DMS53 (cell line): ENCODE results near the gene ARHGAP42.

ENCODE experiments used
- DNase-seq: peaks from one replicate; lab custom pipeline; 2025; lab: John Stamatoyannopoulos, UW

The ARHGAP42 gene

GRCh38 chr11:100918551-100919500, 231.7 kb downstream of the ARHGAP42 start:
- DNase-seq, result peak; percentile 85

- DNase-seq, result no peak
These were observed 233.5 kb downstream of the ARHGAP42 start for GRCh38 chr11:100920593-100920992.

- no peak for DNase-seq
These were observed 235.0 kb downstream of the ARHGAP42 start for GRCh38 chr11:100922121-100922520.

- DNase-seq, result no peak
These were observed 236.5 kb downstream of the ARHGAP42 start for GRCh38 chr11:100923555-100923954.

DNA sequence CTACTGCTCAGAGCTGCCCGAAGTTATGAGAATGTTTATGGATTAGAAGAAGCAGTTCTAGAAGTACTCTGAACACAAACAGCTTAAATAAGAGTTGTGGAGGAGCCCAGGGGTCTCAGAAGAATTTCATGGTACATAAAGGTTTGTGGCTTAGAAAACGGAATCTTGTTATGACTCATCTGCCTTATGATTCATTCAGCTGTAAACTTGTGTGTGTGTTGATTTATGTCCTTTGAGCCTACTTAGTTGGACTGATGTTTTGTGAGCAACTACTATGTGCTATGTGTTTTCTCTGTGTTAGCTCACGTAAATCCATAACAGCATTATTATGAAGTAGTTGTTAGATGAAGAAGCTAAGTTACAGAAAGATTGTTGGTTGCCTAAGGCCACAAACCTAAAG, 238.8 kb downstream of the ARHGAP42 start:
- no peak for DNase-seq

- no peak for DNase-seq
These were observed 240.5 kb downstream of the ARHGAP42 start for GRCh38 chr11:100927579-100927978.

- no peak for DNase-seq
These were observed 241.3 kb downstream of the ARHGAP42 start for GRCh38 chr11:100928426-100928825.

GRCh38 chr11:100929377-100929776, 242.3 kb downstream of the ARHGAP42 start:
- DNase-seq, result no peak

DNA sequence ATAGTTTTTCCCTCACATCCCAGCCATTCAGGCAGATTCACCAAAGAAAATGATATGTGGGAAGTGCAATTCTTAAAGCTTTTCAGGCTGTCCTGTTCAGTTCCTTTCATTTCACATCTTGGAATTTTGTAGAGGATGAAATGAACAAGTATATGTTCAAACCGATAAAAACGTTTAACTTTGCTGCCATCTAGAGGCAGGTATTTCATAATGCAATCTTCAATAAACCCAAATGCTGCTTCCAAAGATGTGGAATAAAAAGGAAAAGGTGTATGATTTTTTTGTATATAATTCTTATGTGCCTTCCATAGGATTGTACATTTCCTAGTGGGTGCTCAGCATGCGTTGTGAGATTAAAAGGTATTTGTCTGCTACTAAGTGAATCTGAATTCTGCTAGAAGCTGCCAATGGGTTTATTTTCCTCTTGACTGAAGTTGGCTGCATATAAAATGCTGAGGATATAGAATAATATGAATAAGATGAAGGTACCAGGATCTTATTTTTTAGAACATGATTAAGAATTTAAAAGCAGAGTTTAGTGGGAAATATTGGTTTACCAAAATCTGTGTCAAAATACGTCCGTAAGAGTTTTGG, 243.2 kb downstream of the ARHGAP42 start:
- DNase-seq, result peak; percentile 85

- DNase-seq, result peak; percentile 70
These were observed 245.5 kb downstream of the ARHGAP42 start for GRCh38 chr11:100932474-100933100.

DNA sequence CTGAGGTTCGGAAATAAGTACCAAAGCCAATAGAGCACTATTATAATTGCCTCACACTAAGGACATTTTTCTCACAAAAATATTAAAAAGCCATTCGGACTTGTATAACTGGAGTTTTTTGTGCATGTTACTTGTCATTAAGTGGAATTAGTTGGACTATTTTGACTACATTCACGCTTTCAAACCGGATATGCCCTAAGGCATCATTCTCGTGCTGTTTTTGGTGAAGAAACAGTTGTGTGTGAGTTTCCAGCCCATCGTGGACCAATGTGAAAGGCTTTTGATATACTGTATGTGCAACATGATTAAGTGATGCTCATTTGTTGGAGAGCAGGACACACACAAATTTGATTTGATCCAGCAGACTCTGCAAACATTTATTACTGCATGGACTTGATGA, 249.7 kb downstream of the ARHGAP42 start:
- no peak for DNase-seq

GRCh38 chr11:100939571-100939970, 252.5 kb downstream of the ARHGAP42 start:
- no peak for DNase-seq

GRCh38 chr11:100940111-100940510, 253.0 kb downstream of the ARHGAP42 start:
- DNase-seq, result no peak

GRCh38 chr11:100941033-100941432, 253.9 kb downstream of the ARHGAP42 start:
- DNase-seq, result no peak

- DNase-seq, result peak; percentile 86
These were observed 254.9 kb downstream of the ARHGAP42 start for GRCh38 chr11:100942016-100942415.

DNA sequence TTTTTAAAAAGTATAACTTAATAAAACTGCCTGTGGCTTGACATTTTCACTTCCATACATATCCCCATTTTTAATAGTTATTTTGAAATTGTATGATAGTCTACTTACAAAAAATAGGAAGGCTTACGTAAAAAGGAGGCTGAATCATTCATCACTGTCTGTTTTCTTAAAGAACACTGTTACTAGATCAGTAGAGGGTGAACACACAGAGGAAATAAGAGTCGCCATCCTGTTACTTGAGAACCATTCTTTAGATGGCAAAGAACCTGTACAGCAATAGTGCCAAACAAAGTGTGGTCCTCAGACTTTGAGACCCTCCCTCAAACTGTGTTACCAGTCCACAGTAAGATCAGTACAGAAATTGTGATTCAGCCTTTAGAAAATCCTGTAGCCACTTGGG, 261.8 kb downstream of the ARHGAP42 start:
- DNase-seq, result no peak

GRCh38 chr11:100949443-100949842, 262.4 kb downstream of the ARHGAP42 start:
- peak; percentile 11 for DNase-seq

DNA sequence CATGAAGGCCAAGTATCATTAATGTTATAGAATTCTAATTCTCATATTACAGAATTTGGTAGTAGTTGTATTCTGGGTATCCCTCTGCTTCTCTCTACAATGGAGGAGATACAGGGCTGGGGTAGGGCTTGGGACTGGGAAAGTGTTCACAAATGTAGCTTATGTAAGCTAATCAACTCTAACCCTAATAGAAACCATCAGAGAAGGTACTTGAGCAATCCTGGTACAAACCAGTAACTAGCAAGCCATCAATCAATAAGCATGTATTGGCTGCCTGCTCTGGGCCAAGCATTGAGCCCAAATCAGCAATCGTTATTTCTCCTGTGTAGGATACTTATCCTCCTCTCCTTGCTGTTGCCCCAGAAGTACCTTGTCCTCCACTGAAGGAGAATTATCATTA, 268.2 kb downstream of the ARHGAP42 start:
- no peak for DNase-seq

DNA sequence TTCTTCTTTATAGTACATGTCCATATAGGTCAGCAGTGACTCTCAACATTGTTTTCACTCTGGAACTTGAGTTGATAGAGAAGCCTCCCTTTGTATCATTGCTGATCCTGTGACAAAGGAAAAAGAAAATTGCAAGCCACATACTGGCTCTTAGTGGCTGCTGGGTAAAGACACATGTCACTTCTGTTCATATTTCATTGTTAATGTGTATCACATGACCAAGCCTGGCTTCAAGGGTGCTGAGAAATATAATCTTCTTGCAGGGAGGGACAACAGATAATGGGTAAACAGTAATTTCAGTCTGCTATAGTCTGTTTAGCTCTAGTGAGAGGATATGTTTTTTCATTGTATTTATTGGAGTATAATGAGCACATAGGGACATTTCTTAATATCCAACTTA, 269.3 kb downstream of the ARHGAP42 start:
- DNase-seq, result no peak

GRCh38 chr11:100957499-100957898, 270.4 kb downstream of the ARHGAP42 start:
- DNase-seq, result no peak

GRCh38 chr11:100961633-100962032, 274.5 kb downstream of the ARHGAP42 start:
- DNase-seq, result peak; percentile 64

DNA sequence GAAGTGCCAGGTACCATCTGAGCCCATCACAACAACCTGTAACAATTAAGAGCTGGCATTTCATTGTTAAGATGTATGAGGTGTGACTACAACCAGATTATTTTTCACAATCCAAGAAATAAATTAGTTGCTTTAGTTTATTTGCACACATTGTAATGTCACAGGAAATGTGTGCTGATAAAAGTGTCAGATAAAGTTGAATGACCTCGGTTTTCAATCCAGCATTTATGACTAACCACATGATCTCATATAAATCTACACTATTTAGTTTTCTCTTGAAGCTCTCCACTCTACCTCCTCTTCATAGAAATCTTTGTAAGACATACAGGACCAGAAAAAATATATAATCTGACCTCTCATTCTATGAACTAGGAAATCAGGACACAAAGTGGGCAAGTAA, 276.3 kb downstream of the ARHGAP42 start:
- DNase-seq, result no peak

GRCh38 chr11:100964435-100964834, 277.3 kb downstream of the ARHGAP42 start:
- no peak for DNase-seq
